Measurements from ENCODE around the gene FNDC10.
"Not testable (repeated sequence)": the region's sequence is repeated elsewhere in the genome, so short reads cannot be mapped to it uniquely, and the experiment has no call there.

FNDC10 gene

GRCh38 chr1:1599935-1600860, at the start of gene FNDC10:
TSS of gene FNDC10 (minus strand) at chr1:1600135. CDS start at chr1:1600015, 120 bp downstream.
- DNase-seq = no peak

- not testable (repeated sequence) for DNase-seq
Measured at GRCh38 chr1:1648265-1648664, 48.3 kb upstream of the FNDC10 start.

- DNase-seq = not testable (repeated sequence)
Measured at GRCh38 chr1:1647567-1648241, 47.8 kb upstream of the FNDC10 start.

GRCh38 chr1:1646326-1646725, 46.4 kb upstream of the FNDC10 start:
- not testable (repeated sequence) for DNase-seq

GRCh38 chr1:1640711-1641461, 41.0 kb upstream of the FNDC10 start:
- DNase-seq = not testable (repeated sequence)

- not testable (repeated sequence) for DNase-seq
Measured at GRCh38 chr1:1640081-1640480, 40.1 kb upstream of the FNDC10 start.

- DNase-seq = peak; percentile 23
Measured at GRCh38 chr1:1639368-1639767, 39.4 kb upstream of the FNDC10 start.

GRCh38 chr1:1638528-1638927, 38.6 kb upstream of the FNDC10 start:
- peak; percentile 16 for DNase-seq

- DNase-seq = peak; percentile 38
Measured at GRCh38 chr1:1637479-1637875, 37.5 kb upstream of the FNDC10 start.

- peak; percentile 33 for DNase-seq
Measured at GRCh38 chr1:1636621-1637478, 36.9 kb upstream of the FNDC10 start.

GRCh38 chr1:1634613-1635012, 34.7 kb upstream of the FNDC10 start:
- DNase-seq = peak; percentile 25

GRCh38 chr1:1633409-1633808, 33.5 kb upstream of the FNDC10 start:
- DNase-seq = not testable (repeated sequence)

GRCh38 chr1:1631782-1632420, 32.0 kb upstream of the FNDC10 start, which contains the start of gene MMP23B:
TSS of gene MMP23B (plus strand) at chr1:1632173. CDS start at chr1:1632219, 46 bp downstream.
- peak; percentile 77 for DNase-seq

GRCh38 chr1:1630965-1631781, 31.2 kb upstream of the FNDC10 start:
- peak; percentile 94 for DNase-seq

- DNase-seq = peak; percentile 94
Measured at GRCh38 chr1:1630191-1630964, 30.4 kb upstream of the FNDC10 start.

- no peak for DNase-seq
Measured at GRCh38 chr1:1629430-1630190, 29.7 kb upstream of the FNDC10 start.

GRCh38 chr1:1628754-1629429, 29.0 kb upstream of the FNDC10 start:
- DNase-seq = no peak
